Measurements from ENCODE around the gene OR8G1.
"Not testable (repeated sequence)": the region's sequence is repeated elsewhere in the genome, so short reads cannot be mapped to it uniquely, and the experiment has no call there.

Gene OR8G1

DNA sequence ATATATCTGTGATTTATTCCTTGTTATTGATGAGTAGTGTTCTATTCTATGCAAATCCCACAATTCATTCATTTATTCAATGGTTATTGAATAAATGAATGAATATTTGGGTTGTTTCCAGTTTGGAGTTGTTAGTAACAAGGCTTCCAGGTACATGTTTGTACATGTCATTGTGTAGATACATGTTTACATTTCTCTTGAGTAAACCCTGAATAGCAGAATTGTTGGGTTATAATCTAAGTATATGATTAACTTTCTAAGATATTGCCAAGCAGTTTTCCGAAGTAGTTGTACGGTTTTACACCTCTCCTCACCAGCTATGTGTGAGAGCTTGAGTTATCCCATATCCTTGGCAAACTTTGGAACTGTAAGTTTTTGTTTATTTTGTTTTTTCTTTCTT is 18.5 kb upstream of the OR8G1 start:
- no peak overlapping the region for H3K4me3 ChIP-seq (ENCODE audit: low read length)
- no peaks in the 10 kb centered on the region for H3K4me1 ChIP-seq (ENCODE audit: control insufficient read depth, low read length)
- no peaks in the 10 kb centered on the region for H3K9me2 ChIP-seq (replicated peaks; ENCODE audit: control insufficient read depth, low read length)
- no peaks in the 10 kb centered on the region for H3F3A ChIP-seq (ENCODE audit: control insufficient read depth, insufficient read depth)
- 0 out of 2 replicates have a peak, but pooled peaks cover 3% of the 10 kb centered on the region for H3K27me3 ChIP-seq (ENCODE audit: control insufficient read depth, low read length)
- TF ChIP-seq, protein P1, sequence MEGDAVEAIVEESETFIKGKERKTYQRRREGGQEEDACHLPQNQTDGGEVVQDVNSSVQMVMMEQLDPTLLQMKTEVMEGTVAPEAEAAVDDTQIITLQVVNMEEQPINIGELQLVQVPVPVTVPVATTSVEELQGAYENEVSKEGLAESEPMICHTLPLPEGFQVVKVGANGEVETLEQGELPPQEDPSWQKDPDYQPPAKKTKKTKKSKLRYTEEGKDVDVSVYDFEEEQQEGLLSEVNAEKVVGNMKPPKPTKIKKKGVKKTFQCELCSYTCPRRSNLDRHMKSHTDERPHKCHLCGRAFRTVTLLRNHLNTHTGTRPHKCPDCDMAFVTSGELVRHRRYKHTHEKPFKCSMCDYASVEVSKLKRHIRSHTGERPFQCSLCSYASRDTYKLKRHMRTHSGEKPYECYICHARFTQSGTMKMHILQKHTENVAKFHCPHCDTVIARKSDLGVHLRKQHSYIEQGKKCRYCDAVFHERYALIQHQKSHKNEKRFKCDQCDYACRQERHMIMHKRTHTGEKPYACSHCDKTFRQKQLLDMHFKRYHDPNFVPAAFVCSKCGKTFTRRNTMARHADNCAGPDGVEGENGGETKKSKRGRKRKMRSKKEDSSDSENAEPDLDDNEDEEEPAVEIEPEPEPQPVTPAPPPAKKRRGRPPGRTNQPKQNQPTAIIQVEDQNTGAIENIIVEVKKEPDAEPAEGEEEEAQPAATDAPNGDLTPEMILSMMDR (IDR thresholded peaks at IDR 0.05; ENCODE audit: low read depth, low read length, poor library complexity, severe bottlenecking): no peak
- TF ChIP-seq EZH2phosphoT487 (IDR thresholded peaks at IDR 0.05; ENCODE audit: borderline replicate concordance, low read length): no peak
- H3K9me3 ChIP-seq (ENCODE audit: control insufficient read depth, insufficient read depth, low read length): no peaks in the 10 kb centered on the region
- H4K20me1 ChIP-seq (ENCODE audit: control insufficient read depth, insufficient read depth, low read depth, low read length): no peaks in the 10 kb centered on the region
- H3K79me2 ChIP-seq (ENCODE audit: control insufficient read depth, low read length): no peaks in the 10 kb centered on the region
- H3K36me3 ChIP-seq (ENCODE audit: control insufficient read depth, low read length): no peaks in the 10 kb centered on the region
- H3K27ac ChIP-seq (ENCODE audit: low read depth, low read length): no peak overlapping the region
- no peak overlapping the region for H3K4me2 ChIP-seq (ENCODE audit: low read length)

DNA sequence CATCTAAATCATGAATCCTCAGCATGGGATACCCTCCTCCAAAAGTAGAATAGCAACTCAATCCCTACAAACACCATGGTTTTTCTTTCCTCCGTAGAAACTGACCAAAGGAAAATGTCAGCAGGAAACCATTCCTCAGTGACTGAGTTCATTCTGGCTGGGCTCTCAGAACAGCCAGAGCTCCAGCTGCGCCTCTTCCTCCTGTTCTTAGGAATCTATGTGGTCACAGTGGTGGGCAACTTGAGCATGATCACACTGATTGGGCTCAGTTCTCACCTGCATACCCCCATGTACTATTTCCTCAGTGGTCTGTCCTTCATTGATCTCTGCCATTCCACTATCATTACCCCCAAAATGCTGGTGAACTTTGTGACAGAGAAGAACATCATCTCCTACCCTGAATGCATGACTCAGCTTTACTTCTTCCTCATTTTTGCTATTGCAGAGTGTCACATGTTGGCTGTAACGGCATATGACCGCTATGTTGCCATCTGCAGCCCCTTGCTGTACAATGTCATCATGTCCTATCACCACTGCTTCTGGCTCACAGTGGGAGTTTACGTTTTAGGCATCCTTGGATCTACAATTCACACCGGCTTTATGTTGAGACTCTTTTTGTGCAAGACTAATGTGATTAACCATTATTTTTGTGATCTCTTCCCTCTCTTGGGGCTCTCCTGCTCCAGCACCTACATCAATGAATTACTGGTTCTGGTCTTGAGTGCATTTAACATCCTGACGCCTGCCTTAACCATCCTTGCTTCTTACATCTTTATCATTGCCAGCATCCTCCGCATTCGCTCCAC is 16.1 kb upstream of the OR8G1 start:
- not testable (repeated sequence) for H3K36me3 ChIP-seq (ENCODE audit: control insufficient read depth, low read length); H3K79me2 ChIP-seq (ENCODE audit: control insufficient read depth, low read length); H3K27ac ChIP-seq (ENCODE audit: low read depth, low read length); H3K4me3 ChIP-seq (ENCODE audit: low read length); H3K27me3 ChIP-seq (ENCODE audit: control insufficient read depth, low read length); H3K9me3 ChIP-seq (ENCODE audit: control insufficient read depth, insufficient read depth, low read length); H3F3A ChIP-seq (ENCODE audit: control insufficient read depth, insufficient read depth); H3K4me1 ChIP-seq (ENCODE audit: control insufficient read depth, low read length); H3K4me2 ChIP-seq (ENCODE audit: low read length); H4K20me1 ChIP-seq (ENCODE audit: control insufficient read depth, insufficient read depth, low read depth, low read length); H3K9me2 ChIP-seq (replicated peaks; ENCODE audit: control insufficient read depth, low read length)

DNA sequence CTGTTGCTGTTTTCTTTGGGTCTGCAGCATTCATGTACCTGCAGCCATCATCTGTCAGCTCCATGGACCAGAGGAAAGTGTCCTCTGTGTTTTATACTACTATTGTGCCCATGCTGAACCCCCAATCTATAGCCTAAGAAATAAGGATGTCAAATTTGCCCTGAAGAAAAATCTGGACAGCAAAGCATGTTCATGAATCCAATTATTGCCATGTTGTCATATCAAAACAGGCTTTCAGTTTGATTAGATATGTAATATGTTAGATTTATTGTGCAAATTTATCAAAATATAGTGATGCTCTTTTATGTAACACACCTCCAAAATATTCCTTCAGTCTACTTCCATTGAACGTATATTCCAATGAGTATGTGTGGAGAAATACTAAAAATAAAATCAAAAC is 15.4 kb upstream of the OR8G1 start:
- Histone ChIP-seq H3K36me3 (ENCODE audit: control insufficient read depth, low read length) (no peaks in the 10 kb centered on the region), H3K79me2 (ENCODE audit: control insufficient read depth, low read length) (no peaks in the 10 kb centered on the region), H3K27ac (ENCODE audit: low read depth, low read length) (no peak overlapping the region), H3K27me3 (ENCODE audit: control insufficient read depth, low read length) (no peaks in the 10 kb centered on the region), H3K9me3 (ENCODE audit: control insufficient read depth, insufficient read depth, low read length) (no peaks in the 10 kb centered on the region), H3K4me3 (ENCODE audit: low read length) (no peak overlapping the region), H3K4me1 (ENCODE audit: control insufficient read depth, low read length) (no peaks in the 10 kb centered on the region), H3K9me2 (replicated peaks; ENCODE audit: control insufficient read depth, low read length) (no peaks in the 10 kb centered on the region), H4K20me1 (ENCODE audit: control insufficient read depth, insufficient read depth, low read depth, low read length) (no peaks in the 10 kb centered on the region), H3F3A (ENCODE audit: control insufficient read depth, insufficient read depth) (no peaks in the 10 kb centered on the region), H3K4me2 (ENCODE audit: low read length) (no peak overlapping the region)
- TF ChIP-seq EZH2phosphoT487 (IDR thresholded peaks at IDR 0.05; ENCODE audit: borderline replicate concordance, low read length): no peak
- TF ChIP-seq, protein P1 (IDR thresholded peaks at IDR 0.05; ENCODE audit: low read depth, low read length, poor library complexity, severe bottlenecking): no peak

DNA sequence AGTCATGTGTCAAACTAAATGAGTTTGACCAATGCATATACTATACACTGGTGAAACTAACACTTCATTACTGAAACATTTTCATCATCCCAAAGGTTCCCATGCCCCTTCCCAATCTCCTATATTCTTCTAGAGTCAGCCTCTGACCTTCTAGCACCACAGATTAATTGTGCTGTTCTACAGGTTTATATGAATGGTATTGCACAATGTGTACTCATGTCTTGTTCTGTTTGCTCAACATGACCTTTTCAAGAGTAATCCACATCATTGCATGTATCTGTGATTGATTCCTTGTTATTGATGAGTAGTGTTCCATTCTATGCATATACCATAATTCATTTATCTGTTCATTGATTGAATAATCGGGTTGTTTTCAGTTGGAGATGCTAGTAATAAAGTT is 7.5 kb upstream of the OR8G1 start:
- H3K27me3 ChIP-seq (ENCODE audit: control insufficient read depth, low read length): no peaks in the 10 kb centered on the region
- H3K36me3 ChIP-seq (ENCODE audit: control insufficient read depth, low read length): no peaks in the 10 kb centered on the region
- no peak overlapping the region for H3K4me3 ChIP-seq (ENCODE audit: low read length)
- H3K4me2 ChIP-seq (ENCODE audit: low read length): no peak overlapping the region
- H3K79me2 ChIP-seq (ENCODE audit: control insufficient read depth, low read length): no peaks in the 10 kb centered on the region
- H3K9me2 ChIP-seq (replicated peaks; ENCODE audit: control insufficient read depth, low read length): no peaks in the 10 kb centered on the region
- no peak for TF ChIP-seq EZH2phosphoT487 (IDR thresholded peaks at IDR 0.05; ENCODE audit: borderline replicate concordance, low read length)
- TF ChIP-seq, protein P1 (IDR thresholded peaks at IDR 0.05; ENCODE audit: low read depth, low read length, poor library complexity, severe bottlenecking): no peak
- H3F3A ChIP-seq (ENCODE audit: control insufficient read depth, insufficient read depth): no peaks in the 10 kb centered on the region
- H3K27ac ChIP-seq (ENCODE audit: low read depth, low read length): no peak overlapping the region
- no peaks in the 10 kb centered on the region for H3K9me3 ChIP-seq (ENCODE audit: control insufficient read depth, insufficient read depth, low read length)
- no peaks in the 10 kb centered on the region for H4K20me1 ChIP-seq (ENCODE audit: control insufficient read depth, insufficient read depth, low read depth, low read length)
- H3K4me1 ChIP-seq (ENCODE audit: control insufficient read depth, low read length): no peaks in the 10 kb centered on the region

Measured in DOHH2 (cell line).